Endothelial cell of umbilical vein (primary cell): ENCODE measurements around the gene STXBP5. TPM values are rescaled to one million over a fixed set of nuclear protein-coding genes. Genes with fewer than 3 reads are reported as not detected.
A peak's percentile ranks its signal among the peaks of the same experiment; 100 is the strongest.

Experiments
- BruUV-seq: library from RNA; stranded (reverse); fragments of 400-500 nt; replicated peaks from 2 replicates; lab custom pipeline; 2021; lab: Mats Ljungman, UMichigan
- CTCF ChIA-PET: fragments of 300-600, 350-600 bp; sonication (Branson Sonifier 250); formaldehyde crosslinking; loops from one replicate; lab custom pipeline; 2021; ENCODE audit warnings: antibody characterized with exemption, inconsistent platforms; lab: Charles Lee
- POLR2A ChIA-PET: fragments of 300-600, 350-600 bp; sonication (Branson Sonifier 250); formaldehyde crosslinking; loops from one replicate; lab custom pipeline; 2021; ENCODE audit warnings: antibody characterized with exemption, inconsistent platforms; lab: Charles Lee
- DNase-seq: peaks from one replicate; pipeline ENCODE4 v3.0.0-alpha.2; 2011; ENCODE audit warnings: low read depth, low spot score
- FAIRE-seq: peaks from 2 replicates; lab custom pipeline; 2011; peaks lifted over from hg19 to GRCh38; lab: Jason Lieb, UNC
- H2AFZ ChIP-seq: 2 replicates; pipeline ENCODE4 v1.6.0; 2012; ENCODE audit warnings: low read depth, low read length, control low read depth, inconsistent platforms
- H3K27ac ChIP-seq: 2 replicates; pipeline ENCODE4 v1.5.1; 2011; ENCODE audit warnings: low read depth, mild to moderate bottlenecking, control low read depth, low read length, moderate library complexity; ENCODE audit not compliant: insufficient read depth
- H3K27me3 ChIP-seq, 2 experiments: 2 replicates each; pipeline versions ENCODE4 v1.6.0 to v1.6.1; 2011; ENCODE audit warnings: low read length in 2 of 2, mixed read lengths in 1 of 2; ENCODE audit not compliant: control insufficient read depth in 2 of 2, insufficient read depth in 2 of 2
- H3K36me3 ChIP-seq, 2 experiments: 2 replicates in 1 of 2; 3 replicates in 1 of 2; pipeline ENCODE4 v1.5.1; 2011; ENCODE audit warnings: low read length in 2 of 2, mild to moderate bottlenecking in 1 of 2, moderate library complexity in 1 of 2; ENCODE audit not compliant: control insufficient read depth in 2 of 2, insufficient read depth in 2 of 2; ENCODE audit errors: extremely low read depth in 1 of 2
- H3K4me1 ChIP-seq: 3 replicates; pipeline ENCODE4 v1.5.1; 2011; ENCODE audit warnings: mild to moderate bottlenecking, low read length; ENCODE audit not compliant: control insufficient read depth, insufficient read depth; ENCODE audit errors: extremely low read depth
- H3K4me2 ChIP-seq: 2 replicates; pipeline ENCODE4 v1.6.1; 2011; ENCODE audit warnings: low read length, control low read depth, mixed read lengths; ENCODE audit not compliant: insufficient read depth
- H3K4me3 ChIP-seq, 3 experiments: fragments of 200-600 bp in 1 of 3; sonication (generic), shearing (Covaris generic) in 1 of 3; replicated peaks in 1 of 3; 2 replicates each; pipeline ENCODE4 v1.5.1; 2011 to 2016; ENCODE audit warnings: control low read depth in 3 of 3, low read length in 3 of 3, mild to moderate bottlenecking in 2 of 3, inconsistent platforms in 1 of 3, low read depth in 1 of 3, moderate library complexity in 1 of 3; ENCODE audit not compliant: insufficient read depth in 1 of 3
- H3K79me2 ChIP-seq: 2 replicates; pipeline ENCODE4 v1.6.0; 2012; ENCODE audit warnings: low read length, inconsistent platforms; ENCODE audit not compliant: control insufficient read depth, insufficient read depth
- H3K9ac ChIP-seq: replicated peaks from 2 replicates; pipeline ENCODE3; 2011; ENCODE audit warnings: low read length, control low read depth; ENCODE audit not compliant: insufficient read depth; ENCODE audit errors: extremely low read depth
- H3K9me1 ChIP-seq: replicated peaks from 3 replicates; pipeline ENCODE4 v1.6.0; 2011; ENCODE audit warnings: mild to moderate bottlenecking, low read length; ENCODE audit not compliant: control insufficient read depth, insufficient read depth; ENCODE audit errors: extremely low read depth
- H3K9me3 ChIP-seq: replicated peaks from 2 replicates; pipeline ENCODE4 v1.5.1; 2012; ENCODE audit warnings: low read length, inconsistent platforms; ENCODE audit not compliant: control insufficient read depth, insufficient read depth
- H4K20me1 ChIP-seq: replicated peaks from 2 replicates; pipeline ENCODE3; 2011; ENCODE audit warnings: mild to moderate bottlenecking, low read length; ENCODE audit not compliant: control insufficient read depth, insufficient read depth; ENCODE audit errors: extremely low read depth
- CTCF ChIP-seq, 2 donors: IDR thresholded peaks; 1 replicate in 1 of 2; 2 replicates in 1 of 2; pipeline ENCODE4 v1.5.1; 2011; ENCODE audit warnings: low read length in 2 of 2, mild to moderate bottlenecking in 2 of 2, moderate library complexity in 2 of 2, control low read depth in 1 of 2, inconsistent platforms in 1 of 2, low read depth in 1 of 2; ENCODE audit not compliant: insufficient read depth in 1 of 2; ENCODE audit errors: extremely low read depth in 1 of 2
- EZH2 ChIP-seq: IDR thresholded peaks from 2 replicates; pipeline ENCODE4 v1.6.1; 2012; ENCODE audit warnings: borderline replicate concordance, low read depth, mild to moderate bottlenecking, moderate library complexity, low read length, inconsistent platforms; ENCODE audit not compliant: severe bottlenecking
- FOS ChIP-seq: IDR thresholded peaks from 2 replicates; pipeline ENCODE4 v1.6.1; 2011; ENCODE audit warnings: mild to moderate bottlenecking, low read length, moderate library complexity, borderline replicate concordance; ENCODE audit not compliant: insufficient read depth
- GATA2 ChIP-seq: IDR thresholded peaks from 2 replicates; pipeline ENCODE4 v1.7.0; 2011; ENCODE audit warnings: low read depth, mild to moderate bottlenecking, moderate library complexity, mixed read lengths, low read length; ENCODE audit not compliant: insufficient read length, insufficient read depth
- JUN ChIP-seq: IDR thresholded peaks from 2 replicates; pipeline ENCODE4 v1.6.1; 2011; ENCODE audit warnings: borderline replicate concordance, low read depth; ENCODE audit not compliant: insufficient read length, insufficient read depth
- MAX ChIP-seq: IDR thresholded peaks from 2 replicates; pipeline ENCODE4 v1.6.1; 2011; ENCODE audit not compliant: insufficient read depth, insufficient read length
- MYC ChIP-seq: IDR thresholded peaks from one replicate; pipeline ENCODE4 v1.6.1; 2011; ENCODE audit warnings: mild to moderate bottlenecking, low read depth, low read length
- POLR2A ChIP-seq: IDR thresholded peaks from 2 replicates; pipeline ENCODE4 v1.6.1; 2012; ENCODE audit warnings: low read depth, mild to moderate bottlenecking, control low read depth, low read length
- POLR2AphosphoS5 ChIP-seq: IDR thresholded peaks from 2 replicates; pipeline ENCODE4 v1.6.1; 2012; ENCODE audit warnings: low read depth, mild to moderate bottlenecking, control low read depth, low read length, moderate library complexity; ENCODE audit not compliant: insufficient read depth
- dilution Hi-C: fragments of 300-500 bp; cut with MboI; formaldehyde crosslinking; loops from one replicate; pipeline ENCODE4 v1.15.0; 2019; ENCODE audit warnings: low sequenced_read_pairs; ENCODE audit not compliant: extremely low pct_ligation_motif_present
- intact Hi-C: fragments of 100-400 bp; cut with micrococcal nuclease; formaldehyde crosslinking; loops from one replicate; pipeline ENCODE4 v1.10.0; 2022
- polyA plus RNA-seq, 4 experiments: library from polyadenylated mRNA; depleted of rRNA in 3 of 4; stranded (reverse) in 3 of 4; unstranded in 1 of 4; fragments of >200 nt; gene quantifications; 2 replicates each; pipeline versions ENCODE4 v1.2.1 to v1.2.3, GENCODE V29; 2011 to 2012; ENCODE audit warnings: missing spikeins in 1 of 4
- total RNA-seq: library from RNA; stranded (reverse); gene quantifications from 2 replicates; pipeline ENCODE4 v1.2.3, GENCODE V29; 2021

Gene STXBP5
- total and polyA plus RNA-seq, 2 donors (not counting 3 experiments of a cell fraction or from before 2014, with no cell fraction given): 7.1 to 21.8 TPM

GRCh38 chr6:147176795-147177194, 27.4 kb upstream of the STXBP5 start:
- Histone ChIP-seq H3K4me3 (no peak overlapping the region), H2AFZ (no peak overlapping the region), H3K36me3 (no peaks in the 10 kb centered on the region), H3K9ac (no peak overlapping the region), H4K20me1 (no peaks in the 10 kb centered on the region), H3K9me3 (no peaks in the 10 kb centered on the region), H3K27me3 (no peaks in the 10 kb centered on the region), H3K9me1 (no peaks in the 10 kb centered on the region), H3K4me2 (no peak overlapping the region), H3K27ac (no peak overlapping the region), H3K79me2 (no peaks in the 10 kb centered on the region), H3K4me1 (no peaks in the 10 kb centered on the region)
- dilution Hi-C loops: no loop called here
- ChIA-PET POLR2A (no interaction called here), CTCF (interaction anchor here (0.7 kb wide), 1 partner anchor 190 kb away, joined by 3 read pairs; no protein-coding TSS in a partner anchor)
- DNase-seq: no peak
- BruUV-seq: no TSS peak
- TF ChIP-seq MYC (no peak), POLR2A (no peak), EZH2 (no peak), GATA2 (no peak), JUN (no peak), MAX (no peak), FOS (no peak)
- peak; percentile 12 for FAIRE-seq
- intact Hi-C loops: no loop called here

- intact Hi-C loops: no loop called here
- TF ChIP-seq POLR2A (no peak), GATA2 (no peak), POLR2AphosphoS5 (no peak), MYC (no peak), MAX (no peak), CTCF (IDR thresholded peaks at IDR 0.05; ENCODE audit: extremely low read depth in 1 of 2, insufficient read depth in 1 of 2, low read depth in 1 of 2, low read length in 2 of 2) (no peak), JUN (no peak), EZH2 (no peak), FOS (no peak)
- FAIRE-seq: no peak
Measured at GRCh38 chr6:147177286-147177685, 26.9 kb upstream of the STXBP5 start.

More at GRCh38 chr6:147177286-147177685, 26.9 kb upstream of the STXBP5 start:
- no peak overlapping the region for H3K9ac ChIP-seq
- ChIA-PET CTCF (interaction anchor here (0.7 kb wide), 1 partner anchor 189 kb away, joined by 3 read pairs; no protein-coding TSS in a partner anchor), POLR2A (no interaction called here)
- no peaks in the 10 kb centered on the region for H3K9me3 ChIP-seq
- H3K4me3 ChIP-seq: no peak overlapping the region
- no peaks in the 10 kb centered on the region for H3K4me1 ChIP-seq
- H4K20me1 ChIP-seq: no peaks in the 10 kb centered on the region
- H3K9me1 ChIP-seq: no peaks in the 10 kb centered on the region
- H3K79me2 ChIP-seq: no peaks in the 10 kb centered on the region
- no TSS peak for BruUV-seq
- dilution Hi-C loops: no loop called here
- H3K27ac ChIP-seq: no peak overlapping the region
- H2AFZ ChIP-seq: no peak overlapping the region
- no peaks in the 10 kb centered on the region for H3K27me3 ChIP-seq
- no peak for DNase-seq
- H3K36me3 ChIP-seq: no peaks in the 10 kb centered on the region
- no peak overlapping the region for H3K4me2 ChIP-seq
